GM19238 (cell line): ENCODE results near the gene WNT3.
"Not testable (repeated sequence)": the region's sequence is repeated elsewhere in the genome, so short reads cannot be mapped to it uniquely, and the experiment has no call there.

Experiments
- DNase-seq: peaks from one replicate; pipeline ENCODE4 v3.0.0; 2011; ENCODE audit warnings: low spot score; ENCODE audit not compliant: insufficient read length

The WNT3 gene

GRCh38 chr17:46766493-46767491 lies 51.7 kb downstream of the WNT3 start:
- DNase-seq: no peak

DNA sequence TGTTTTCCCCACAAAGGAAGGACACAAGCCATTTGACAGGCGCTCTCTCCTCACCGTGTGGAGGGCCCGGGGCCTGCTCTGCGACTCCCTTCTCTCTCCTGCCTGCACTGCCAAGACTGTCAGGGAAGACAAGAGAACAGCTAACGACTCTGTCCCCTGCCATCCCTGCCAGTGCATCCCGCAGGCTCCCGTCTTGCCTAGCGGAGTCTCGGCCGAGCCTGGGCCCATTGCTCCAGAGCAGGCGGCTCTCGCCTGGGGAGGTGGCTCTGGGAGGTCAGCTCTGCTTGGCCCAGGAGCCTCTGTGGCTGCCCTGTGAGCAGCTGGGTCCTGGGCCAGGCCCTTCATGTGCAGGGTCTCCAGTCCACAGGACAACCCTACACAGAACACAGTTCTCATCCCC lies 53.0 kb downstream of the WNT3 start:
- DNase-seq: no peak

DNA sequence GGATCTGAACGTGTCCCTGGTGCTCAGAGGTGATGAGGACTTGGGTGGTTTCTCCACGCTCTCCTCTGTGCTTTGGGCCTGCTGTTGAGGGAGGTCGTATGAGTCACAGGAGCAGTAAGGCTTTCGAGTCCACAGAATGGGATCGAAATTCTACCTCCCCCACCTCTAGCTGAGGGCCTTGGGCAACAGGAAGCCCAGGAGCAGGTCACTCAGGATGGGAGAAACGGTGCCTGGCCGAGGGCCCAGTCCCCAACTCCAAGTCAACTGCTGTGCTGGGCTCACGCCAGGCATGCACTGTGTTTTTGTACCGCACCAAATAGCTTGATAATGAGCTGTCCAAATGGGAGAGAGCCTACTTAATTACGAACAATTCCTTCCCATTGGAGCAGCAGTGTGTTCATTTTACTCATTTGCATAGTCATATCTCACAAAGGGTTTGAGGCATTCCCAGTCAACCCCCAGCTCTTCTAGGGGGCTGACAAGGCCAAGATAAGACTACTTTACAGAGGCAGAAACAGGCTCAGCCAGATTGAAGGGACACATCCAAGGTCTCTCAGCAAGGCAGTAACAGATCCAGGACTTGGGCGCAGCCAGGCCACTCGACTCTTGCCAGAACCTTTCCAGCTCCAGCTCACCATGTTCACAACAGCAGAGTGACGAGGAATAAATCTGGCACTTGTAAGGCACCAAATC lies 53.6 kb downstream of the WNT3 start:
- DNase-seq: no peak

- no peak for DNase-seq
Measured at GRCh38 chr17:46764000-46764708, 54.3 kb downstream of the WNT3 start.

- DNase-seq: no peak
Measured at GRCh38 chr17:46763416-46763815, 55.1 kb downstream of the WNT3 start.

GRCh38 chr17:46759141-46759540 lies 59.4 kb downstream of the WNT3 start:
- DNase-seq: no peak

GRCh38 chr17:46758614-46759013 lies 59.9 kb downstream of the WNT3 start:
- DNase-seq: no peak

- not testable (repeated sequence) for DNase-seq
Measured at GRCh38 chr17:46757588-46757987, 60.9 kb downstream of the WNT3 start.

DNA sequence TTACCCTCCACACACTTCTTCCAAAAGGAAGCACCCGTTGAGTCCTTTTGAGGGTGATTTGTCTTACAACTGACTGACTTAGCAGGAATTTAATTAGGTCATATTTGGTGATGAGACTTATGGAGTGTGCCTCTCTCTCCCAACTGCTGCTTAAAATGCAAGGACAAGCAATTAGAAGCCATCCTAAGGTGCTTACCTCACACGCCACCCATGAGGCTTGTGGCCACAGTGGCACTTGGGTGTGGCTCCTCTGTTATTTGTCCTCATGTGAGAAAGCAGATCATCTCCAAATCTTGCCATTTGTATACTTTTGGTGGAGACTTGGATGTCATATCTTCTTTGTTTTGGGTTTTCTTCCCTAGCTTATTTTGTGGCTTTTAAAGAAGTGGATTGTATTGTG lies 61.6 kb downstream of the WNT3 start:
- DNase-seq: no peak

DNA sequence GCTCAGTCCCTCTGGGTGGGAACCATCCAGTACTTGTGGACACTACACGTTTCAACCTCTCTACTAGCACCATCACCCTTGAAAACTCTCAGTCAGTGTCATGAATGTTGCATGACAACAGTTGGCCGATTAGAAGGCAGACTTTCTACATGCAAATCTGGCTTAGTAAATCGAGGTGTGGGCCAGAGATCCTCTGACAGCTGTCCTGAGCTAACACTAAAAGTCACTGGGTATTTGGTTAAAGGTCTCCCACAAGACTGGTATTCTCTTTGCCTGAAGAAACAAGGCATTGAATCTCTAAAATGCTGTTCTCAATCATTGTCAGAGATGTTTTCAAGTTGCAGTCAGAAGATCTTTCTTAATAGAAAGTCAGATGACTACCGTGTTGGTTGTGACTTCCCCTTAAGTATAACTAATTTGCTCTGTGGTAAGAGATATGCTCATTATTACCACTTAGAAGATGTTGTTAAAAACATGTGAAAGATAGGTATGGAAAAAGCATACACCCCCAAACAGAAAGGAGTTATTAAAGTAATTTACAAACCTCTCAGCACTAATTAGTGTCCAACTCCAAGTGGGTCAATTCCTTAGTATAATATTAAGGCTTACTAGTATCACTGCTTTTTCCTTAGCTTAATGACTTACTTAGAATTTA lies 62.3 kb downstream of the WNT3 start:
- no peak for DNase-seq

DNA sequence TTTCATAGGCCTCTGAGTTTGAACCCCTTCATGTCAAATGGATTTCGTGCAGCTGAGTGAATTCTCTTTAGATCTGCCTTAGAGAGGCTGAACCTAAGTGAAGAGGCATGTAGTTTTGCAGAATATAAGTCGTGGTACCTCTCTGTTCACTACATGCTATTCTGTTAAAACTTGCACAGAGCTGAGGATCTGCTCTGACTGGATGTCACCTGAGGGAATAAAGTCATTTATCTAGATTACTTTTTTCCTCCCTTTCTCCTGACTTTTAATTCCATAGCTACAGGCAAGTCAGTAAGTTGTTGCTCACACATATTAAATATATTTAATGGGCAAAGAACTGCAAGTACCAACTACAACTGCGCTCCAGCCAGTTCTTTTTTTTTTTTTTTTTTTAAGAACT lies 64.7 kb downstream of the WNT3 start:
- no peak for DNase-seq

GRCh38 chr17:46751425-46751824 lies 67.1 kb downstream of the WNT3 start:
- DNase-seq: no peak

DNA sequence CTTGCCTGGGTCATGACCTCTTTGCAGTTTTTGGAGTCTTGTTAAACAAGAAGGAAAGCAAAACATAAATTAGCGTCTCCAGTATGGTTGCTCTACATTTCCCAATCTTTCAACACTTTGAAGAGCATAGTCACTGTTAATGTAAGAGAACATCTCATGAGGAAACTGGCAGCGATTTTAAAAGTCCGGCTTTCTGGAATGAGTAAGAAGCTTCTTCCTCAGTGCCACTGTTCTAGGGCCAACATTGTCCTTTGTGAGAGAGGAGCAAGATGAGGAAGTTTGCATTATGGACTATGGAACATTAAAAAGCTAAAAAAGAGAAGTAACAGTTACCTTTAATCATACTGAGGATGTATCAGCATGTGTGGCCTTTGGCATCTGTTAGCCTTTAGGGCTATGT lies 73.1 kb downstream of the WNT3 start:
- DNase-seq: no peak

DNA sequence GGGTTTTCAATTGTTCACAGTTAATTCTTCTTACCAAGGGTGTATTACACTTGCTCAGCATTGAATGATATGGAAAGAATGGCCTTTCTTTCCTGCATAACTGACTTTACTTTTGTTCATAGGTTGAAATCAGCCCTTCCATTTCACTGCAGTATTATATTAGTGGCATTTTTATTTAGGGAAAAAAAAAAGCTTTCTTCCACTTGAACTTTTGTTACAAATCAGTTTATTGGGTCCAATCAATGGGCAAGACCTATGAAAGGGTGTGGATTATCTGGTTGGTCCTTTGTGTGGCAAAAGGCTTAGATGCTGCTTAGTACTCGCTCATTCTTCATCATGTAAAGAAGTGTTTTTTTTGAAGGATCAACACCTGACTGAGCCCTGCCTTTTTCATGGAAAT lies 74.1 kb downstream of the WNT3 start:
- no peak for DNase-seq

DNA sequence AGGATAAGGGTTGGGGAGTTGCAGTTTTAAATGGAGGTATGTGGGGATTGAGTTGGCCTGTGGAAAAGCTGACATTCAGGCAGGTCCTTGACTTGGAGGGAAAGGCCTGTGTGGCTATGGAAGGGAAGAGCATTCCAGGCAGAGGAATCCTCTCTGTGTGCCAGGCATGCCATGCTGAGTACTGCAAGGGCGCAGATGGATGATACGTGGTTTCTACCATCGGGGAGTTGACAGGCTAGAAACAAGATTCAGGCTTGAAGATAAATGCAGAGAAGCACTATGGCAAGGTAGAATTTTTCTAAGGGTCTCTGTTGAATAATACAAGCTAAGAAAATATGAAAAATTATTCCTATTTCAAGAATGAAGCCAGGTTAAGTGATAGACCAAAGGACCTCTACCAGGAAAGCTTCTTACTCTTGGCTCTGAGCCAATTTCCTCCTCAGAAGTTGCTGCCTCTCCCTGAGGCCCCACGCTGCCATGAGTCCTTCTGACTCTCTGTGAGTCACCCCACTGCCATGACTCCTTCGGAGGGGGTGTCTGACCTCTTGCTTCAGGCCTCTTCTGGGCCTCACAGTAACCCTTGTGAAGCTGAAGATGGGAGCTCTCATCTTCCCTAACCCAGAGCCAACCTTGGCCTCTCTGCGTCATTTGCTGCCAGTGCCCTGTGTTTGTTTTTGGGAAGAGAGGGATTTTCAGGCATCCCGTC lies 75.8 kb downstream of the WNT3 start:
- DNase-seq: no peak

GRCh38 chr17:46741122-46741730 lies 77.3 kb downstream of the WNT3 start:
- no peak for DNase-seq

DNA sequence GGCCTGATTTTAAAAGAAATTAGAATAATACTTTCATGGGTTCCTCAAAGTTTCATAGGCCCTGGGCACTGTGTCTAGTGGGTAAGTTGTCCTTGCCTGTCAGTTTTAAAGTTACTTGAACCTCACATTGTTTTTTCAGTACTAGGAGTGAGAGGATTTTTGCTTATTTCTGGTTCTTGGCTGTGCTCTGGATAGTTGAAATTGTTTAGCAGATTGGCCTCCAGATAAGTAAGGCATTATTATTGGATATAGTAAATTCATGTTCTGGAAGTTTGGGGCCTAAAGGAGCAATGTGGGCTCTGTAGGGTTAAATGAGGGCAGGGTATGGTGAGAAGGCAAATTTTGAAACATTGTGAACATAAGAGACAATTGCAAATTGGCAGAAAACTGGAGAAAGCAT lies 78.5 kb downstream of the WNT3 start:
- no peak for DNase-seq

- DNase-seq: no peak
Measured at GRCh38 chr17:46738544-46738943, 79.9 kb downstream of the WNT3 start.

GRCh38 chr17:46737326-46737725 lies 81.2 kb downstream of the WNT3 start:
- no peak for DNase-seq

- DNase-seq: peak; percentile 8
Measured at GRCh38 chr17:46736100-46736499, 82.4 kb downstream of the WNT3 start.
